ENCODE measurements around the gene RABGAP1L.
"Not testable (repeated sequence)": the region's sequence is repeated elsewhere in the genome, so short reads cannot be mapped to it uniquely, and the experiment has no call there.

DNA sequence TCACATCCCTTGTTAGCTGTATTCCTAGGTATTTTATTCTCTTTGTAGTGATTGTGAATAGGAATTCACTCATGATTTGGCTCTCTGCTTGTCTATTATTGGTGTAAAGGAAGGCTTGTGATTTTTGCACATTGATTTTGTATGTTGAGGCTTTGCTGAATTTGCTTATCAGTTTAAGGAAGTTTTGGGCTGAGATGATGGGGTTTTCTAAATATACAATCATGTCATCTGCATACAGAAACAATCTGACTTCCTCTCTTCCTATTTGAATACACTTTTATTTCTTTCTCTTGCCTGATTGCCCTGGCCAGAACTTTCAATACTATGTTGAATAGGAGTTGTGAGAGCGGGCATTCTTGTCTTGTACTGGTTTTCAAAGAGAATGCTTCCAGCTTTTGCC lies 32.1 kb upstream of the RABGAP1L start:
- TF ChIP-seq POLR2A (IDR thresholded peaks at IDR 0.05; ENCODE audit: borderline replicate concordance, extremely low read depth, insufficient read depth, insufficient read length); ATF3 (IDR thresholded peaks at IDR 0.05); EZH2 (IDR thresholded peaks at IDR 0.05); CEBPB (IDR thresholded peaks at IDR 0.05; ENCODE audit: low read depth); ZNF274 (IDR thresholded peaks at IDR 0.05; ENCODE audit: low read depth, low read length); SIN3A (IDR thresholded peaks at IDR 0.05; ENCODE audit: low read depth); POLR2AphosphoS5 (IDR thresholded peaks at IDR 0.05; ENCODE audit: low read depth, low read length): not testable (repeated sequence)
- TF ChIP-seq, protein P1, sequence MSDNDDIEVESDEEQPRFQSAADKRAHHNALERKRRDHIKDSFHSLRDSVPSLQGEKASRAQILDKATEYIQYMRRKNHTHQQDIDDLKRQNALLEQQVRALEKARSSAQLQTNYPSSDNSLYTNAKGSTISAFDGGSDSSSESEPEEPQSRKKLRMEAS (IDR thresholded peaks at IDR 0.05), result not testable (repeated sequence)
- TF ChIP-seq, protein P2, sequence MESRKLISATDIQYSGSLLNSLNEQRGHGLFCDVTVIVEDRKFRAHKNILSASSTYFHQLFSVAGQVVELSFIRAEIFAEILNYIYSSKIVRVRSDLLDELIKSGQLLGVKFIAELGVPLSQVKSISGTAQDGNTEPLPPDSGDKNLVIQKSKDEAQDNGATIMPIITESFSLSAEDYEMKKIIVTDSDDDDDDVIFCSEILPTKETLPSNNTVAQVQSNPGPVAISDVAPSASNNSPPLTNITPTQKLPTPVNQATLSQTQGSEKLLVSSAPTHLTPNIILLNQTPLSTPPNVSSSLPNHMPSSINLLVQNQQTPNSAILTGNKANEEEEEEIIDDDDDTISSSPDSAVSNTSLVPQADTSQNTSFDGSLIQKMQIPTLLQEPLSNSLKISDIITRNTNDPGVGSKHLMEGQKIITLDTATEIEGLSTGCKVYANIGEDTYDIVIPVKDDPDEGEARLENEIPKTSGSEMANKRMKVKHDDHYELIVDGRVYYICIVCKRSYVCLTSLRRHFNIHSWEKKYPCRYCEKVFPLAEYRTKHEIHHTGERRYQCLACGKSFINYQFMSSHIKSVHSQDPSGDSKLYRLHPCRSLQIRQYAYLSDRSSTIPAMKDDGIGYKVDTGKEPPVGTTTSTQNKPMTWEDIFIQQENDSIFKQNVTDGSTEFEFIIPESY (IDR thresholded peaks at IDR 0.05; ENCODE audit: extremely low read depth, insufficient replicate concordance, low read length), result not testable (repeated sequence)
- TF ChIP-seq, protein P3, sequence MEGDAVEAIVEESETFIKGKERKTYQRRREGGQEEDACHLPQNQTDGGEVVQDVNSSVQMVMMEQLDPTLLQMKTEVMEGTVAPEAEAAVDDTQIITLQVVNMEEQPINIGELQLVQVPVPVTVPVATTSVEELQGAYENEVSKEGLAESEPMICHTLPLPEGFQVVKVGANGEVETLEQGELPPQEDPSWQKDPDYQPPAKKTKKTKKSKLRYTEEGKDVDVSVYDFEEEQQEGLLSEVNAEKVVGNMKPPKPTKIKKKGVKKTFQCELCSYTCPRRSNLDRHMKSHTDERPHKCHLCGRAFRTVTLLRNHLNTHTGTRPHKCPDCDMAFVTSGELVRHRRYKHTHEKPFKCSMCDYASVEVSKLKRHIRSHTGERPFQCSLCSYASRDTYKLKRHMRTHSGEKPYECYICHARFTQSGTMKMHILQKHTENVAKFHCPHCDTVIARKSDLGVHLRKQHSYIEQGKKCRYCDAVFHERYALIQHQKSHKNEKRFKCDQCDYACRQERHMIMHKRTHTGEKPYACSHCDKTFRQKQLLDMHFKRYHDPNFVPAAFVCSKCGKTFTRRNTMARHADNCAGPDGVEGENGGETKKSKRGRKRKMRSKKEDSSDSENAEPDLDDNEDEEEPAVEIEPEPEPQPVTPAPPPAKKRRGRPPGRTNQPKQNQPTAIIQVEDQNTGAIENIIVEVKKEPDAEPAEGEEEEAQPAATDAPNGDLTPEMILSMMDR (IDR thresholded peaks at IDR 0.05 in 2 of 3, conservative IDR thresholded peaks at IDR 0.05 in 1 of 3; ENCODE audit: borderline replicate concordance in 1 of 3, insufficient read depth in 1 of 3, low read depth in 2 of 3, low read length in 2 of 3), result not testable (repeated sequence)
- TF ChIP-seq, protein P4, sequence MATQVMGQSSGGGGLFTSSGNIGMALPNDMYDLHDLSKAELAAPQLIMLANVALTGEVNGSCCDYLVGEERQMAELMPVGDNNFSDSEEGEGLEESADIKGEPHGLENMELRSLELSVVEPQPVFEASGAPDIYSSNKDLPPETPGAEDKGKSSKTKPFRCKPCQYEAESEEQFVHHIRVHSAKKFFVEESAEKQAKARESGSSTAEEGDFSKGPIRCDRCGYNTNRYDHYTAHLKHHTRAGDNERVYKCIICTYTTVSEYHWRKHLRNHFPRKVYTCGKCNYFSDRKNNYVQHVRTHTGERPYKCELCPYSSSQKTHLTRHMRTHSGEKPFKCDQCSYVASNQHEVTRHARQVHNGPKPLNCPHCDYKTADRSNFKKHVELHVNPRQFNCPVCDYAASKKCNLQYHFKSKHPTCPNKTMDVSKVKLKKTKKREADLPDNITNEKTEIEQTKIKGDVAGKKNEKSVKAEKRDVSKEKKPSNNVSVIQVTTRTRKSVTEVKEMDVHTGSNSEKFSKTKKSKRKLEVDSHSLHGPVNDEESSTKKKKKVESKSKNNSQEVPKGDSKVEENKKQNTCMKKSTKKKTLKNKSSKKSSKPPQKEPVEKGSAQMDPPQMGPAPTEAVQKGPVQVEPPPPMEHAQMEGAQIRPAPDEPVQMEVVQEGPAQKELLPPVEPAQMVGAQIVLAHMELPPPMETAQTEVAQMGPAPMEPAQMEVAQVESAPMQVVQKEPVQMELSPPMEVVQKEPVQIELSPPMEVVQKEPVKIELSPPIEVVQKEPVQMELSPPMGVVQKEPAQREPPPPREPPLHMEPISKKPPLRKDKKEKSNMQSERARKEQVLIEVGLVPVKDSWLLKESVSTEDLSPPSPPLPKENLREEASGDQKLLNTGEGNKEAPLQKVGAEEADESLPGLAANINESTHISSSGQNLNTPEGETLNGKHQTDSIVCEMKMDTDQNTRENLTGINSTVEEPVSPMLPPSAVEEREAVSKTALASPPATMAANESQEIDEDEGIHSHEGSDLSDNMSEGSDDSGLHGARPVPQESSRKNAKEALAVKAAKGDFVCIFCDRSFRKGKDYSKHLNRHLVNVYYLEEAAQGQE (IDR thresholded peaks at IDR 0.05; ENCODE audit: low read depth), result not testable (repeated sequence)

Data from HCT116 (cell line).